Osteocyte (in vitro differentiated cells): Measurements from ENCODE around the gene ANKS1B. TPM values are rescaled to one million over a fixed set of nuclear protein-coding genes. Genes with fewer than 3 reads are reported as not detected.

Experiments used
- DNase-seq: peaks from one replicate; pipeline ENCODE4 v3.0.0; 2021; ENCODE audit warnings: mixed read lengths; ENCODE audit not compliant: unreplicated experiment; ENCODE audit errors: extremely low spot score
- H3K27ac Mint-ChIP-seq: one replicate; pipeline ENCODE4 v1.8.0; 2021; ENCODE audit warnings: mild to moderate bottlenecking, mixed read lengths; ENCODE audit not compliant: unreplicated experiment
- H3K27me3 Mint-ChIP-seq: one replicate; pipeline ENCODE4 v1.8.0; 2021; ENCODE audit warnings: mixed read lengths; ENCODE audit not compliant: unreplicated experiment
- H3K36me3 Mint-ChIP-seq: one replicate; pipeline ENCODE4 v1.8.0; 2021; ENCODE audit warnings: mixed read lengths; ENCODE audit not compliant: unreplicated experiment
- H3K4me1 Mint-ChIP-seq: one replicate; pipeline ENCODE4 v1.8.0; 2021; ENCODE audit warnings: mixed read lengths; ENCODE audit not compliant: unreplicated experiment
- H3K4me3 Mint-ChIP-seq: one replicate; pipeline ENCODE4 v1.8.0; 2021; ENCODE audit warnings: mild to moderate bottlenecking, moderate library complexity, mixed read lengths; ENCODE audit not compliant: unreplicated experiment
- H3K9me3 Mint-ChIP-seq: one replicate; pipeline ENCODE4 v1.8.0; 2021; ENCODE audit warnings: mixed read lengths; ENCODE audit not compliant: unreplicated experiment
- CTCF ChIP-seq: fragments of 200-600 bp; sonication (generic); IDR thresholded peaks from 2 replicates; pipeline ENCODE4 v1.5.0; 2021; ENCODE audit warnings: antibody characterized with exemption, mild to moderate bottlenecking, moderate library complexity
- total RNA-seq: library from RNA; stranded (reverse); gene quantifications from 2 replicates; pipeline ENCODE4 v1.2.1, GENCODE V29; 2021

The ANKS1B gene
- total RNA-seq, 1 donor from 2014 or later, result 0.70 TPM

- H3K9me3 Mint-ChIP-seq, result no peaks in the 10 kb centered on the region
- peaks cover 10% of the 10 kb centered on the region for H3K27me3 Mint-ChIP-seq
- no peak overlapping the region for H3K4me3 Mint-ChIP-seq
Measured at GRCh38 chr12:99948370-99948769, 36.4 kb downstream of the ANKS1B start.

GRCh38 chr12:99946131-99946530 lies 38.6 kb downstream of the ANKS1B start:
- Mint-ChIP-seq H3K36me3 (no peaks in the 10 kb centered on the region), H3K27ac (no peak overlapping the region), H3K4me3 (no peak overlapping the region), H3K27me3 (peaks cover 3% of the 10 kb centered on the region), H3K4me1 (no peaks in the 10 kb centered on the region), H3K9me3 (no peaks in the 10 kb centered on the region)
- no peak for DNase-seq
- TF ChIP-seq CTCF, result no peak

More at GRCh38 chr12:99948370-99948769, 36.4 kb downstream of the ANKS1B start:
- TF ChIP-seq CTCF, result no peak
- no peak for DNase-seq
- Mint-ChIP-seq H3K27ac (no peak overlapping the region), H3K36me3 (no peaks in the 10 kb centered on the region), H3K4me1 (no peaks in the 10 kb centered on the region)

GRCh38 chr12:99935608-99936007 lies 49.1 kb downstream of the ANKS1B start:
- Mint-ChIP-seq H3K36me3 (no peaks in the 10 kb centered on the region), H3K4me3 (no peak overlapping the region), H3K4me1 (no peaks in the 10 kb centered on the region), H3K9me3 (no peaks in the 10 kb centered on the region), H3K27ac (no peak overlapping the region), H3K27me3 (no peaks in the 10 kb centered on the region)
- DNase-seq, result no peak
- no peak for TF ChIP-seq CTCF

GRCh38 chr12:99926511-99927169 lies 58.1 kb downstream of the ANKS1B start:
- Mint-ChIP-seq H3K36me3 (no peaks in the 10 kb centered on the region), H3K27ac (no peak overlapping the region), H3K4me1 (no peaks in the 10 kb centered on the region), H3K9me3 (no peaks in the 10 kb centered on the region), H3K27me3 (no peaks in the 10 kb centered on the region), H3K4me3 (no peak overlapping the region)
- no peak for TF ChIP-seq CTCF
- no peak for DNase-seq

- H3K36me3 Mint-ChIP-seq, result no peaks in the 10 kb centered on the region
- no peak overlapping the region for H3K4me3 Mint-ChIP-seq
- TF ChIP-seq CTCF, result no peak
- no peaks in the 10 kb centered on the region for H3K27me3 Mint-ChIP-seq
- no peak overlapping the region for H3K27ac Mint-ChIP-seq
- H3K9me3 Mint-ChIP-seq, result no peaks in the 10 kb centered on the region
- no peaks in the 10 kb centered on the region for H3K4me1 Mint-ChIP-seq
- no peak for DNase-seq
Measured at GRCh38 chr12:99920353-99920960, 64.3 kb downstream of the ANKS1B start.
